Naive thymus-derived CD4-positive, alpha-beta T cell (primary cell): ENCODE measurements around the gene NEURL1. TPM values are rescaled to one million over a fixed set of nuclear protein-coding genes. Genes with fewer than 3 reads are reported as not detected.

Source experiments
- ATAC-seq: fragments of 150-1000 bp; cut with Tn5 transposase; 2 replicates; pipeline ENCODE4 v1.10.0; 2021; ENCODE audit warnings: mild to moderate bottlenecking, moderate library complexity
- CTCF ChIA-PET: fragments of 350-600 bp; sonication (Branson Sonifier 250); formaldehyde crosslinking; loops from one replicate; lab custom pipeline; 2021; ENCODE audit warnings: antibody characterized with exemption; lab: Charles Lee
- POLR2A ChIA-PET: fragments of 350-600 bp; sonication (Branson Sonifier 250); formaldehyde crosslinking; loops from one replicate; lab custom pipeline; 2021; ENCODE audit warnings: antibody characterized with exemption, inconsistent platforms; lab: Charles Lee
- DNase-seq, 9 donors: peaks; one replicate each; pipeline versions ENCODE4 v3.0.0 to v3.0.0-alpha.2; 2020 to 2022; ENCODE audit warnings: mixed read lengths in 1 of 9
- H3K27ac ChIP-seq: one replicate; pipeline ENCODE4 v1.7.0; 2013; ENCODE audit warnings: mild to moderate bottlenecking, low read depth, low read length, moderate library complexity
- H3K27me3 ChIP-seq, 2 donors: one replicate each; pipeline ENCODE4 v1.7.0; 2013; ENCODE audit warnings: low read length in 2 of 2, mild to moderate bottlenecking in 2 of 2, moderate library complexity in 2 of 2; ENCODE audit not compliant: control insufficient read depth in 2 of 2, insufficient read depth in 2 of 2
- H3K36me3 ChIP-seq, 3 experiments: 1 replicate in 2 of 3; 2 replicates in 1 of 3; pipeline ENCODE4 v1.7.0; 2013; ENCODE audit warnings: low read length in 3 of 3, mild to moderate bottlenecking in 3 of 3, moderate library complexity in 1 of 3; ENCODE audit not compliant: insufficient read depth in 3 of 3, control insufficient read depth in 2 of 3
- H3K4me1 ChIP-seq, 2 donors: one replicate each; pipeline ENCODE4 v1.7.0; 2013; ENCODE audit warnings: low read length in 2 of 2, mild to moderate bottlenecking in 2 of 2, moderate library complexity in 1 of 2; ENCODE audit not compliant: control insufficient read depth in 2 of 2, insufficient read depth in 2 of 2
- H3K4me3 ChIP-seq: 2 replicates; pipeline ENCODE4 v1.7.0; 2013; ENCODE audit warnings: mild to moderate bottlenecking, low read length
- H3K9me3 ChIP-seq, 3 experiments: 1 replicate in 2 of 3; 2 replicates in 1 of 3; pipeline ENCODE4 v1.7.0; 2013; ENCODE audit warnings: low read length in 3 of 3; ENCODE audit not compliant: control insufficient read depth in 2 of 3
- H3K27ac Mint-ChIP-seq, 9 donors: one replicate each; pipeline ENCODE4 v1.8.0; 2020 to 2022; ENCODE audit warnings: mixed read lengths in 9 of 9, mild to moderate bottlenecking in 8 of 9, moderate library complexity in 5 of 9, inconsistent platforms in 2 of 9
- H3K27me3 Mint-ChIP-seq, 5 donors: one replicate each; pipeline ENCODE4 v1.8.0; 2021 to 2022; ENCODE audit warnings: mixed read lengths in 5 of 5, mild to moderate bottlenecking in 1 of 5
- H3K36me3 Mint-ChIP-seq, 5 donors: one replicate each; pipeline ENCODE4 v1.8.0; 2020 to 2022; ENCODE audit warnings: mixed read lengths in 5 of 5, mild to moderate bottlenecking in 3 of 5, inconsistent platforms in 1 of 5
- H3K4me1 Mint-ChIP-seq, 7 donors: one replicate each; pipeline ENCODE4 v1.8.0; 2020 to 2022; ENCODE audit warnings: mixed read lengths in 7 of 7, mild to moderate bottlenecking in 3 of 7, inconsistent platforms in 1 of 7
- H3K4me3 Mint-ChIP-seq, 10 donors: one replicate each; pipeline ENCODE4 v1.8.0; 2020 to 2022; ENCODE audit warnings: mild to moderate bottlenecking in 10 of 10, mixed read lengths in 10 of 10, moderate library complexity in 6 of 10, inconsistent platforms in 2 of 10
- H3K9me3 Mint-ChIP-seq, 11 donors: one replicate each; pipeline ENCODE4 v1.8.0; 2020 to 2022; ENCODE audit warnings: mixed read lengths in 11 of 11, mild to moderate bottlenecking in 4 of 11, inconsistent platforms in 1 of 11, moderate library complexity in 1 of 11
- intact Hi-C, 2 donors: fragments of 100-400 bp; cut with micrococcal nuclease; formaldehyde crosslinking; loops; one replicate each; pipeline ENCODE4 v1.15.1; 2023
- polyA plus RNA-seq, 2 donors: library from polyadenylated mRNA; unstranded; fragments of 300-500 nt; fragmentation: Illumina TruSeq; gene quantifications; one replicate each; pipeline ENCODE4 v1.2.3, GENCODE V29; 2021
- total RNA-seq, 6 experiments: library from RNA in 5 of 6; stranded (reverse) in 5 of 6; gene quantifications; 1 replicate in 5 of 6; 2 replicates in 1 of 6; pipeline ENCODE4 v1.2.3 and lab custom pipeline; 2021 to 2026

Gene NEURL1
- total and polyA plus RNA-seq, 7 experiments from 2014 or later: 0.76 to 9.2 (median 1.1) TPM

GRCh38 chr10:103510791-103511752 lies 17.6 kb downstream of the NEURL1 start:
- Histone ChIP-seq H3K9me3 (no peaks in the 10 kb centered on the region), H3K4me3 (no peak overlapping the region), H3K27ac (no peak overlapping the region), H3K27me3 (no peaks in the 10 kb centered on the region), H3K4me1 (no peaks in the 10 kb centered on the region), H3K36me3 (no peaks in the 10 kb centered on the region)
- Mint-ChIP-seq H3K9me3 (no peaks in the 10 kb centered on the region), H3K36me3 (peaks cover 0 to 1% (median 0%) of the 10 kb centered on the region in 5 donors), H3K4me3 (no peak overlapping the region), H3K27me3 (peaks cover 0 to 36% (median 4%) of the 10 kb centered on the region in 5 donors), H3K27ac (no peak overlapping the region), H3K4me1 (peaks cover 0 to 9% (median 0%) of the 10 kb centered on the region in 7 donors)
- intact Hi-C loops: no loop called here
- DNase-seq (no peak), ATAC-seq (no peak)
- ChIA-PET POLR2A (no interaction called here), CTCF (no interaction called here)

GRCh38 chr10:103512166-103512565 lies 18.7 kb downstream of the NEURL1 start:
- Mint-ChIP-seq H3K4me3 (no peak overlapping the region), H3K36me3 (peaks cover 0 to 1% (median 0%) of the 10 kb centered on the region in 5 donors), H3K27ac (no peak overlapping the region), H3K27me3 (peaks cover 0 to 28% (median 0%) of the 10 kb centered on the region in 5 donors), H3K9me3 (no peaks in the 10 kb centered on the region), H3K4me1 (peaks cover 0 to 9% (median 0%) of the 10 kb centered on the region in 7 donors)
- CTCF ChIA-PET: no interaction called here
- ATAC-seq (no peak), DNase-seq (no peak)
- Histone ChIP-seq H3K27ac (no peak overlapping the region), H3K36me3 (no peaks in the 10 kb centered on the region), H3K27me3 (no peaks in the 10 kb centered on the region), H3K9me3 (no peaks in the 10 kb centered on the region), H3K4me1 (no peaks in the 10 kb centered on the region), H3K4me3 (no peak overlapping the region)
- intact Hi-C loops: no loop called here
- POLR2A ChIA-PET: no interaction called here

GRCh38 chr10:103512591-103513379 lies 19.3 kb downstream of the NEURL1 start:
- H3K9me3 ChIP-seq: no peaks in the 10 kb centered on the region
- Mint-ChIP-seq H3K4me3 (no peak overlapping the region), H3K9me3 (no peaks in the 10 kb centered on the region), H3K27ac (no peak overlapping the region), H3K4me1 (peaks cover 0 to 9% (median 0%) of the 10 kb centered on the region in 7 donors), H3K27me3 (peaks cover 0 to 22% (median 0%) of the 10 kb centered on the region in 5 donors), H3K36me3 (peaks cover 0 to 1% (median 0%) of the 10 kb centered on the region in 5 donors)
- H3K36me3 ChIP-seq: no peaks in the 10 kb centered on the region
- intact Hi-C loops: no loop called here
- ATAC-seq (no peak), DNase-seq (no peak)
- ChIA-PET CTCF (no interaction called here), POLR2A (no interaction called here)
- no peaks in the 10 kb centered on the region for H3K27me3 ChIP-seq
- H3K4me1 ChIP-seq: no peaks in the 10 kb centered on the region
- no peak overlapping the region for H3K27ac ChIP-seq
- H3K4me3 ChIP-seq: no peak overlapping the region

- ATAC-seq (no peak), DNase-seq (no peak)
- Histone ChIP-seq H3K9me3 (no peaks in the 10 kb centered on the region), H3K27me3 (no peaks in the 10 kb centered on the region), H3K27ac (no peak overlapping the region), H3K36me3 (no peaks in the 10 kb centered on the region), H3K4me1 (no peaks in the 10 kb centered on the region), H3K4me3 (no peak overlapping the region)
- CTCF ChIA-PET: no interaction called here
- H3K27me3 Mint-ChIP-seq: peaks cover 0 to 17% (median 0%) of the 10 kb centered on the region in 5 donors
- H3K4me3 Mint-ChIP-seq: no peak overlapping the region
- no peak overlapping the region for H3K27ac Mint-ChIP-seq
- no peaks in the 10 kb centered on the region for H3K9me3 Mint-ChIP-seq
- peaks cover 0 to 9% (median 0%) of the 10 kb centered on the region in 7 donors for H3K4me1 Mint-ChIP-seq
- POLR2A ChIA-PET: no interaction called here
- intact Hi-C loops: no loop called here
- H3K36me3 Mint-ChIP-seq: peaks cover 0 to 1% (median 0%) of the 10 kb centered on the region in 5 donors
Observed at GRCh38 chr10:103513380-103514060, 20.0 kb downstream of the NEURL1 start.

- Histone ChIP-seq H3K4me1 (no peaks in the 10 kb centered on the region), H3K27ac (no peak overlapping the region), H3K36me3 (no peaks in the 10 kb centered on the region), H3K4me3 (no peak overlapping the region), H3K27me3 (no peaks in the 10 kb centered on the region), H3K9me3 (no peaks in the 10 kb centered on the region)
- Mint-ChIP-seq H3K27me3 (peaks cover 0 to 16% (median 0%) of the 10 kb centered on the region in 5 donors), H3K36me3 (peaks cover 0 to 1% (median 0%) of the 10 kb centered on the region in 5 donors), H3K27ac (no peak overlapping the region), H3K4me3 (no peak overlapping the region), H3K4me1 (peaks cover 0 to 9% (median 0%) of the 10 kb centered on the region in 7 donors), H3K9me3 (no peaks in the 10 kb centered on the region)
- intact Hi-C loops: no loop called here
- CTCF ChIA-PET: no interaction called here
- POLR2A ChIA-PET: no interaction called here
- DNase-seq (no peak), ATAC-seq (no peak)
Observed at GRCh38 chr10:103514244-103514643, 20.7 kb downstream of the NEURL1 start.
